ENCODE results near the gene KRT33B.

Gene KRT33B

GRCh38 chr17:41366070-41366469 is 3.5 kb downstream of the KRT33B start:
- H3K36me3 ChIP-seq (replicated peaks) = no peaks in the 10 kb centered on the region
- in situ Hi-C loops (cut with HindIII; ENCODE audit: low pct_ligation_motif_present, low sequenced_read_pairs) = no loop called here
- no peak overlapping the region for H3K27ac ChIP-seq
- no peak for DNase-seq
- no peak overlapping the region for H3K4me3 ChIP-seq (ENCODE audit: low read depth, low read length)
- no peaks in the 10 kb centered on the region for H3K27me3 ChIP-seq (replicated peaks)
- TF ChIP-seq CTCF (IDR thresholded peaks at IDR 0.05; ENCODE audit: low read depth, low read length, missing control alignments) = no peak

GRCh38 chr17:41363881-41364280 is 5.7 kb downstream of the KRT33B start:
- no peak overlapping the region for H3K4me3 ChIP-seq (ENCODE audit: low read depth, low read length)
- in situ Hi-C loops (cut with HindIII; ENCODE audit: low pct_ligation_motif_present, low sequenced_read_pairs) = no loop called here
- no peak for TF ChIP-seq CTCF (IDR thresholded peaks at IDR 0.05; ENCODE audit: low read depth, low read length, missing control alignments)
- no peak overlapping the region for H3K27ac ChIP-seq
- H3K27me3 ChIP-seq (replicated peaks) = no peaks in the 10 kb centered on the region
- DNase-seq = no peak
- H3K36me3 ChIP-seq (replicated peaks) = no peaks in the 10 kb centered on the region

DNA sequence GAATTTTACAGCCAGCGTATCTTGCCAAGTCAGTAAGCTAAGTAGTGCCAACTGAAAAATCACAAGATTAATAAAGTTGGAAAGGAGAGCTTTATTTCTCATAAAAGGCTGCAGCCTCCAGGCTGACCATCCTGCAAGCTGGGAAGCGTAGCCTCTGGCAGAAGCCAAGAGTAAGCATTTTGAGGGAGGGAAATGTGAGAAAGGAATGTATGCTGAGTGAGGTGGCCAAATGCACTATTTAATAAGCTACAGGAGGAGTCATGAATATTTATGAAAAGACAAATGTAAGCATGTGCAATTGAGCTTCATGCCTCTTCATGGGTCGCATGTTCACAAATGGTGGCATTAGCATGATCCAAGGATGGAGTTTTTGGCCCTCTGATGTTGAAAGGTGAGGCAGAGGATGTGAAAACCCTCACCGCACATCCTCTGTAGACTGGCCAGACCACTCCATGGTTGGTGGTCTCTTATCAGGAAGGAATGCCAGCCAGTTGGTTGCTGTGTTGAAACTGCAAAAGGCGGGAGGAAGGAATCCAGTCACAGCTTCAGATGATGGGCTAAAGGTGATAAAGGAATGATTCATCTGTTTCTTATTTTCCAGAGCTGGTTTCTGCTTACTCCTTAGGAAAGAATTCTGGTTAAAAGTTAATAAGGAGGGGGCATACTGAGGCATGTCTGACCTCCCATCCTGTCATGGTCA is 9.2 kb downstream of the KRT33B start:
- in situ Hi-C loops (cut with HindIII; ENCODE audit: low pct_ligation_motif_present, low sequenced_read_pairs) = no loop called here

DNA sequence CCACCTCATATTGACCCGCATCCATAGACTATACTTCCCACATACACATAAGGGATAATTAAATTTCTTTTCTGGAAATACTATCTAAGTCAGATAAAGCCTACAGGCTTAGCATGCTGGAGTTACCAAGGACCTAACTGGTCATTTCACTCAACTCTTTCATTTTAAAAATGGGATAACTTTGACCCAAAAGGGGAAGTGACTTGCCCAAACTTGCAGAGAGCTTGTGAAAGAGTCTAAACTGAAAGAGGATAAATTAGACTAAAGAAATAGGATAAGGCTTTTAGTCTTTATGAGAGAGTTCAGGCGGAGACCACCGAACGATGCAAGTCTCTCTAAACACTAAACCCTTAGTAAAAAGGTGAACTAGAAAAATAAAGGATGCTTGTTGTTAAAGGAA is 15.1 kb downstream of the KRT33B start:
- in situ Hi-C loops (cut with HindIII; ENCODE audit: low pct_ligation_motif_present, low sequenced_read_pairs) = no loop called here
- Histone ChIP-seq H3K27me3 (replicated peaks) (no peaks in the 10 kb centered on the region), H3K36me3 (replicated peaks) (no peaks in the 10 kb centered on the region), H3K4me3 (ENCODE audit: low read depth, low read length) (no peak overlapping the region), H3K27ac (no peak overlapping the region)
- no peak for TF ChIP-seq CTCF (IDR thresholded peaks at IDR 0.05; ENCODE audit: low read depth, low read length, missing control alignments)
- no peak for DNase-seq

More for the DNA sequence above, 9.2 kb downstream of the KRT33B start:
- Histone ChIP-seq H3K4me3 (ENCODE audit: low read depth, low read length) (no peak overlapping the region), H3K36me3 (replicated peaks) (no peaks in the 10 kb centered on the region), H3K27me3 (replicated peaks) (no peaks in the 10 kb centered on the region), H3K27ac (no peak overlapping the region)
- TF ChIP-seq CTCF (IDR thresholded peaks at IDR 0.05; ENCODE audit: low read depth, low read length, missing control alignments) = no peak
- peak; percentile 32 for DNase-seq

- TF ChIP-seq CTCF (IDR thresholded peaks at IDR 0.05; ENCODE audit: low read depth, low read length, missing control alignments) = no peak
- in situ Hi-C loops (cut with HindIII; ENCODE audit: low pct_ligation_motif_present, low sequenced_read_pairs) = no loop called here
- Histone ChIP-seq H3K4me3 (ENCODE audit: low read depth, low read length) (no peak overlapping the region), H3K36me3 (replicated peaks) (no peaks in the 10 kb centered on the region), H3K27me3 (replicated peaks) (no peaks in the 10 kb centered on the region), H3K27ac (no peak overlapping the region)
- DNase-seq = no peak
Observed at GRCh38 chr17:41352597-41353366, 16.8 kb downstream of the KRT33B start.

Measured in brain microvascular endothelial cell (primary cell).